ENCODE data around the gene LIX1L. TPM values are rescaled to one million over a fixed set of nuclear protein-coding genes. Genes with fewer than 3 reads are reported as not detected.
A peak's percentile ranks its signal among the peaks of the same experiment; 100 is the strongest.

The LIX1L gene
- total and polyA plus RNA-seq, 8 donors, result 2.9 to 10.3 (median 5.6) TPM

DNA sequence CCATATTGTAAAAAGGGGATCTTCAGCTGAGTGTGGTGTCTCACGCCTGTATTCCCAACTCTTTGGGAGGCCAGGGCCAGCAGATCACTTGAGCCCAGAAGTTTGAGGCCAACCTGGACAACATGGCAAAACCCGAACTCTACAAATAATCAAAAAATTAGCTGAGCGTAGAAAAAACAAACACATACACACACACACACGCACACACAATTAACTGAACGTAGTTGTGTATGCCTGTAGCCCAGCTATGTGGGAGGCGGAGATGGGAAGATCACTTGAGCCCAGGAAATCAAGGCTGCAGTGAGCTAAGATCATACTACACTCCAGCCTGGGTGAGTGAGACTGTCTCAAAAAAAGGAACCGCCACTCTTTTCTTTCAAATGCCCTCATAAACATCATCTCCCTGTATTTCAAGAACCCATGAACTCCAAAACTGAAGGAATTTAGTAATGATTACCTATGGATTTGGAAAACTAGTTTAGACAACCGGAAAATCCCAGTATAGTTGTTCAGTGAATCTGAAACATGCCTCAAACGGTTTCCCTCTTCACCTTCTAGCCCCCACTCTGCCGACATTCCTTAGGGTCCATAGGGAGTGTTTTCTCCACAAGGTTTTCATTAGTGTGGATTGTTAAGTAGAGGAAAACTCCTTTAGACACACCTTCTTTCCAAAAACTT lies 34.1 kb upstream of the LIX1L start:
- H3K27me3 ChIP-seq, result no peaks in the 10 kb centered on the region
- peaks cover 5 to 23% (median 8%) of the 10 kb centered on the region in 3 donors for H3K4me1 ChIP-seq
- H3K9me3 ChIP-seq, result no peaks in the 10 kb centered on the region
- TF ChIP-seq, protein P1, sequence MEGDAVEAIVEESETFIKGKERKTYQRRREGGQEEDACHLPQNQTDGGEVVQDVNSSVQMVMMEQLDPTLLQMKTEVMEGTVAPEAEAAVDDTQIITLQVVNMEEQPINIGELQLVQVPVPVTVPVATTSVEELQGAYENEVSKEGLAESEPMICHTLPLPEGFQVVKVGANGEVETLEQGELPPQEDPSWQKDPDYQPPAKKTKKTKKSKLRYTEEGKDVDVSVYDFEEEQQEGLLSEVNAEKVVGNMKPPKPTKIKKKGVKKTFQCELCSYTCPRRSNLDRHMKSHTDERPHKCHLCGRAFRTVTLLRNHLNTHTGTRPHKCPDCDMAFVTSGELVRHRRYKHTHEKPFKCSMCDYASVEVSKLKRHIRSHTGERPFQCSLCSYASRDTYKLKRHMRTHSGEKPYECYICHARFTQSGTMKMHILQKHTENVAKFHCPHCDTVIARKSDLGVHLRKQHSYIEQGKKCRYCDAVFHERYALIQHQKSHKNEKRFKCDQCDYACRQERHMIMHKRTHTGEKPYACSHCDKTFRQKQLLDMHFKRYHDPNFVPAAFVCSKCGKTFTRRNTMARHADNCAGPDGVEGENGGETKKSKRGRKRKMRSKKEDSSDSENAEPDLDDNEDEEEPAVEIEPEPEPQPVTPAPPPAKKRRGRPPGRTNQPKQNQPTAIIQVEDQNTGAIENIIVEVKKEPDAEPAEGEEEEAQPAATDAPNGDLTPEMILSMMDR (IDR thresholded peaks at IDR 0.05), result no peak
- peak overlapping the region; percentile 31 to 90 (median 46) for H3K27ac ChIP-seq
- intact Hi-C loops (cut with DNase I), result no loop called here
- WGBS, 2 donors, result 57 to 60% methylated on average over 10 of the region's 10 CpGs
- H3K4me3 ChIP-seq, result peak overlapping the region in 3 of 4 donors; percentile 57 to 93 (median 69)
- H3K36me3 ChIP-seq, result peaks cover 0 to 45% (median 20%) of the 10 kb centered on the region in 3 donors
- peak in 2 of 4 donors; percentile 3 to 7 for ATAC-seq
- no peak for FAIRE-seq
- DNase-seq, result peak in 2 of 6 donors; percentile 43 to 48

DNA sequence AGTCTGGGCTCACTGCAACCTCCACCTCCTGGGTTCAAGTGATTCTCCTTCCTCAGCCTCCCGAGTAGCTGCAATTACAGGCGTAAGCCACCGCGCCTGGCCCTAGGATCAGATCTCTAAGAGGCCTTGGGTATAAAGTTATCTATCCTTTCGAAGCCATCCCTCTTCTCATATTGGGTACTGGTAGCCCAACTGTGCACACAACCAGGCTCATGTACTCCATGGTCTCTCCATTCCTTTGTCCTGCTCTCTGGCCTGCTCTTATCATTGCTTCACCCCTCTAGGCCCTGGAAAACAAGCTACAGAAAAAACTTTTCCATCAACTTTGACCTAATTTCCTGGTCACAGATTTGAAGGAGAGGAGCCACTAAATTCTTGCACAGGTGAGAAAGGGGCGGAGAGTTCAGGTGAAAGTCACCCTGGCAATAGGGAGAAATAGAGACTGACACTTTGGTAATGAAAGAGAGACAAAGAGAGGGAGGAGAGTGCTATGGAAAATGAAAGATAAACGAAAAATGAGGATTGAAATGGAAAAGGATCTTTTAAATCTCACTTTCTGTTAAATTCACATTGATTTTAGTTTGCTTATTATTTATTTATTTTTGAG lies 32.5 kb upstream of the LIX1L start:
- H3K27me3 ChIP-seq, result no peaks in the 10 kb centered on the region
- 52 to 62% methylated on average over 7 of the region's 7 CpGs for WGBS, 2 donors
- H3K36me3 ChIP-seq, result peaks cover 0 to 35% (median 20%) of the 10 kb centered on the region in 3 donors
- H3K4me3 ChIP-seq, result no peak overlapping the region
- DNase-seq (peak in 2 of 6 donors; percentile 60 to 65), FAIRE-seq (no peak), ATAC-seq (peak; percentile 9 to 34 (median 18))
- peak overlapping the region; percentile 34 to 90 (median 46) for H3K27ac ChIP-seq
- intact Hi-C loops (cut with DNase I), result no loop called here
- H3K4me1 ChIP-seq, result peaks cover 17 to 34% (median 17%) of the 10 kb centered on the region in 3 donors
- TF ChIP-seq, protein P1 (IDR thresholded peaks at IDR 0.05), result no peak
- no peaks in the 10 kb centered on the region for H3K9me3 ChIP-seq

DNA sequence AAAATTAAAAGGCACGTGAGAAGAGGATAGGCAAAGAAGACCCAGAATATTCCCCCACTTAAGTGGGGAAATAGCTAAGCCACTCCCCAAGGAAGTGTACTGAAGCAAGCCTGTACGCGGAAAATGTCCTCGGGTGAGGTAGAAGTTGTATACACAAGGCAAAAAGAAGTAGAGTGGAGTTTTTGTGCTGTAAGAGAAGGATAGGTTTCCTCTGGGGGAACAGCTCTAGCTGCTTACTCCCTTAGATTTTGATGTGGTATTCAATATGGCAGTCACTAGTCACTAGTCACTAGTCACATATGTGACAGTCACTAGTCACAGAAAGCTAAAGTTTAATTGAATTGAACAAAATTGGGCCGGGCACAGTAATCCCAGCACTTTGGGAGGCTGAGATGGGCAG lies 31.0 kb upstream of the LIX1L start:
- intact Hi-C loops (cut with DNase I), result no loop called here
- Histone ChIP-seq H3K9me3 (no peaks in the 10 kb centered on the region), H3K4me1 (peaks cover 25 to 50% (median 33%) of the 10 kb centered on the region in 3 donors), H3K27me3 (no peaks in the 10 kb centered on the region), H3K27ac (no peak overlapping the region), H3K36me3 (peaks cover 0 to 19% (median 8%) of the 10 kb centered on the region in 3 donors), H3K4me3 (no peak overlapping the region)
- no peak for DNase-seq
- no peak for FAIRE-seq
- no peak for ATAC-seq
- TF ChIP-seq, protein P1 (IDR thresholded peaks at IDR 0.05), result no peak
- WGBS, 2 donors, result 72 to 73% methylated on average over 5 of the region's 5 CpGs

DNA sequence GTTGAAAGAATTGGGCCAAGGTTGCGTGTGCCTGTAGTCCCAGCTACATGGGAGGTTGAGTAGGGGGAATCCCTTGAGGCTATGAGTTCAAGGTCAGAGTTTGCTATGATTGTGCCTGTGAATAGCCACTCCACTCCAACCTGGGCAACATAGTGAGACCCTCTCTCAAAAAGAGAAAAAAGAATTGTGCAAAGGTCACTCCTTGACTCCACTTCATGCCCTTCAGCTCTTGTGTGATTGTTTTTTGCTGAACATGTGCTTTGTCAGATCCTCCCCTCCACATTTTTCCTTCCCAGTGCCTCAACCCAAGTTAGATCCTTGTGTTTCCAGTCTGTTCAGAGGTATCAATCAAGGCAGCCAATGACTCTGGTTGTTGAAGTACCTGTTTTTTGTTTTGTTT lies 30.1 kb upstream of the LIX1L start:
- no peak for ATAC-seq
- Histone ChIP-seq H3K4me1 (peaks cover 29 to 50% (median 40%) of the 10 kb centered on the region in 3 donors), H3K36me3 (peaks cover 0 to 10% (median 0%) of the 10 kb centered on the region in 3 donors), H3K27me3 (no peaks in the 10 kb centered on the region), H3K9me3 (no peaks in the 10 kb centered on the region), H3K4me3 (no peak overlapping the region), H3K27ac (no peak overlapping the region)
- no peak for FAIRE-seq
- TF ChIP-seq, protein P1 (IDR thresholded peaks at IDR 0.05), result no peak
- no peak for DNase-seq
- intact Hi-C loops (cut with DNase I), result no loop called here
- 94 to 96% methylated on average over 1 of the region's 1 CpG for WGBS, 2 donors

DNA sequence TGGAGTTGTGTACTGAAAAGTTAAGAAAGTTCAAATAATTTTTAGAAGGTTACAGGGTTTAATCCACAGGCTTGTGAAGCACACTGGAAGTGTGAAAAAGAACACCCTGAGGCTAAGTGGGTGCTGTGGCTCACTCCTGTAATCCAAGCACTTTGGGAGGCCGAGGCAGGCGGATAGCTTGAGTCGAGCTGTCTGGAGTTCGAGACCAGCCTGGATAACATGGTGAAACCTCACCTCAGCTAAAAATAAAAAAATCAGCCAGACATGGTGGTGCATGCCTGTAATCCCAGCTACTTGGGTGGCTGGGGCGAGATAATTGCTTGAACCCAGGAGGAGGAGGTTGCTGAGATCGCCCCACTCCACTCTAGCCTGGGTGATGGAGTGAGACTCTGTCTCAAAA lies 28.7 kb upstream of the LIX1L start:
- H3K4me1 ChIP-seq, result peaks cover 41 to 53% (median 51%) of the 10 kb centered on the region in 3 donors
- DNase-seq, result no peak
- 93 to 97% methylated on average over 6 of the region's 6 CpGs for WGBS, 2 donors
- no peak overlapping the region for H3K4me3 ChIP-seq
- intact Hi-C loops (cut with DNase I), result no loop called here
- TF ChIP-seq, protein P1 (IDR thresholded peaks at IDR 0.05), result no peak
- ATAC-seq, result no peak
- H3K27me3 ChIP-seq, result no peaks in the 10 kb centered on the region
- no peaks in the 10 kb centered on the region for H3K36me3 ChIP-seq
- no peaks in the 10 kb centered on the region for H3K9me3 ChIP-seq
- no peak for FAIRE-seq
- peak overlapping the region in 2 of 4 donors; percentile 81 to 84 for H3K27ac ChIP-seq
